H9 (cell line): ENCODE measurements around the gene TAF15. TPM values are rescaled to one million over a fixed set of nuclear protein-coding genes. Genes with fewer than 3 reads are reported as not detected.

ENCODE experiments used
- DNase-seq: peaks from one replicate; pipeline ENCODE4 v3.0.0-alpha.2; 2017
- H2AFZ ChIP-seq: one replicate; pipeline ENCODE4 v1.6.1; 2013; ENCODE audit warnings: mild to moderate bottlenecking, low read length, control low read depth, moderate library complexity
- H2AK5ac ChIP-seq: 2 replicates; pipeline ENCODE4 v1.6.1; 2013; ENCODE audit warnings: low read length, control low read depth, mixed read lengths; ENCODE audit not compliant: insufficient read length
- H2BK120ac ChIP-seq: one replicate; pipeline ENCODE4 v1.6.1; 2013; ENCODE audit warnings: low read depth, mild to moderate bottlenecking, low read length, control low read depth, inconsistent platforms; ENCODE audit not compliant: poor library complexity, severe bottlenecking
- H2BK12ac ChIP-seq: 2 replicates; pipeline ENCODE4 v1.6.1; 2013; ENCODE audit warnings: low read length, control low read depth, mixed read lengths, low read depth; ENCODE audit not compliant: insufficient read length
- H2BK15ac ChIP-seq: 2 replicates; pipeline ENCODE4 v1.6.1; 2013; ENCODE audit warnings: low read depth, low read length, control low read depth
- H2BK20ac ChIP-seq: one replicate; pipeline ENCODE4 v1.6.1; 2013; ENCODE audit warnings: low read depth, mild to moderate bottlenecking, low read length, control low read depth, inconsistent platforms; ENCODE audit not compliant: poor library complexity, severe bottlenecking
- H2BK5ac ChIP-seq: 2 replicates; pipeline ENCODE4 v1.6.1; 2013; ENCODE audit warnings: low read length, control low read depth, mixed read lengths; ENCODE audit not compliant: insufficient read length
- H3K14ac ChIP-seq: 2 replicates; pipeline ENCODE4 v1.6.1; 2013; ENCODE audit warnings: low read length, control low read depth; ENCODE audit not compliant: insufficient read depth
- H3K18ac ChIP-seq: 2 replicates; pipeline ENCODE4 v1.6.1; 2013; ENCODE audit warnings: low read depth, mild to moderate bottlenecking, mixed read lengths, low read length, control low read depth; ENCODE audit not compliant: insufficient read length
- H3K23ac ChIP-seq: 2 replicates; pipeline ENCODE4 v1.6.1; 2013; ENCODE audit warnings: low read length, control low read depth, mixed read lengths, low read depth; ENCODE audit not compliant: insufficient read length
- H3K23me2 ChIP-seq: 2 replicates; pipeline ENCODE4 v1.6.1; 2013; ENCODE audit warnings: low read depth, mild to moderate bottlenecking, mixed read lengths, low read length, control low read depth; ENCODE audit not compliant: insufficient read length, poor library complexity, severe bottlenecking
- H3K27ac ChIP-seq: 2 replicates; pipeline ENCODE4 v1.5.1; 2013; ENCODE audit warnings: low read length, control low read depth, mixed read lengths, low read depth; ENCODE audit not compliant: insufficient read length
- H3K27me3 ChIP-seq: 2 replicates; pipeline ENCODE4 v1.6.1; 2013; ENCODE audit warnings: low read length, control low read depth, inconsistent platforms; ENCODE audit not compliant: insufficient read depth
- H3K4ac ChIP-seq: 2 replicates; pipeline ENCODE4 v1.6.1; 2013; ENCODE audit warnings: low read depth, mild to moderate bottlenecking, control low read depth, inconsistent platforms, low read length, moderate library complexity
- H3K4me1 ChIP-seq: 2 replicates; pipeline ENCODE4 v1.6.1; 2013; ENCODE audit warnings: low read length, control low read depth, inconsistent platforms; ENCODE audit not compliant: insufficient read depth
- H3K4me2 ChIP-seq: 2 replicates; pipeline ENCODE4 v1.6.1; 2013; ENCODE audit warnings: low read length, control low read depth, mixed read lengths; ENCODE audit not compliant: insufficient read length, insufficient read depth
- H3K56ac ChIP-seq: 2 replicates; pipeline ENCODE4 v1.6.1; 2013; ENCODE audit warnings: low read depth, mild to moderate bottlenecking, mixed read lengths, low read length, control low read depth; ENCODE audit not compliant: insufficient read length
- H3K79me1 ChIP-seq: 2 replicates; pipeline ENCODE4 v1.6.1; 2013; ENCODE audit warnings: low read depth, mild to moderate bottlenecking, moderate library complexity, low read length, control low read depth, inconsistent platforms; ENCODE audit not compliant: insufficient read depth, poor library complexity, severe bottlenecking
- H3K79me2 ChIP-seq: 2 replicates; pipeline ENCODE4 v1.6.1; 2013; ENCODE audit warnings: low read length, control low read depth, inconsistent platforms; ENCODE audit not compliant: insufficient read depth
- H3K9ac ChIP-seq: 2 replicates; pipeline ENCODE4 v1.6.1; 2013; ENCODE audit warnings: low read length, control low read depth, mixed read lengths; ENCODE audit not compliant: insufficient read length; ENCODE audit errors: extremely low read depth
- H3K9me3 ChIP-seq: one replicate; pipeline ENCODE4 v1.6.1; 2013; ENCODE audit warnings: low read depth, low read length, inconsistent platforms; ENCODE audit not compliant: control insufficient read depth
- H3T11ph ChIP-seq: one replicate; pipeline ENCODE4 v1.6.1; 2013; ENCODE audit warnings: mild to moderate bottlenecking, low read length, control low read depth, inconsistent platforms
- H4K20me1 ChIP-seq: one replicate; pipeline ENCODE4 v1.6.1; 2013; ENCODE audit not compliant: control insufficient read depth, insufficient read length, insufficient read depth
- H4K5ac ChIP-seq: 2 replicates; pipeline ENCODE4 v1.6.1; 2013; ENCODE audit warnings: low read depth, mild to moderate bottlenecking, mixed read lengths, low read length, control low read depth; ENCODE audit not compliant: insufficient read length
- H4K8ac ChIP-seq: replicated peaks from 2 replicates; pipeline ENCODE4 v1.6.1; 2013; ENCODE audit warnings: low read length, control low read depth, mixed read lengths, low read depth; ENCODE audit not compliant: insufficient read length
- H4K91ac ChIP-seq: 2 replicates; pipeline ENCODE4 v1.6.1; 2013; ENCODE audit warnings: low read depth, mild to moderate bottlenecking, moderate library complexity, mixed read lengths, low read length, control low read depth; ENCODE audit not compliant: insufficient read length
- H3K27ac Mint-ChIP-seq, 3 experiments: 2 replicates in 2 of 3; 3 replicates in 1 of 3; pipeline ENCODE4 v1.8.0; 2020 to 2021; ENCODE audit warnings: mixed read lengths in 3 of 3, mild to moderate bottlenecking in 1 of 3, moderate library complexity in 1 of 3
- H3K27me3 Mint-ChIP-seq: 2 replicates; pipeline ENCODE4 v1.8.0; 2021; ENCODE audit warnings: low read depth, mild to moderate bottlenecking, moderate library complexity, mixed read lengths
- H3K36me3 Mint-ChIP-seq, 3 experiments: 2 replicates in 2 of 3; 3 replicates in 1 of 3; pipeline ENCODE4 v1.8.0; 2020 to 2021; ENCODE audit warnings: low read depth in 3 of 3, mixed read lengths in 3 of 3; ENCODE audit not compliant: insufficient read depth in 1 of 3
- H3K4me1 Mint-ChIP-seq, 2 experiments: 2 replicates each; pipeline ENCODE4 v1.8.0; 2020; ENCODE audit warnings: mixed read lengths in 2 of 2
- H3K4me3 Mint-ChIP-seq, 2 experiments: 2 replicates in 1 of 2; 3 replicates in 1 of 2; pipeline ENCODE4 v1.8.0; 2020 to 2021; ENCODE audit warnings: mild to moderate bottlenecking in 2 of 2, mixed read lengths in 2 of 2, moderate library complexity in 1 of 2
- H3K9me3 Mint-ChIP-seq, 2 experiments: 2 replicates in 1 of 2; 3 replicates in 1 of 2; pipeline ENCODE4 v1.8.0; 2020; ENCODE audit warnings: mild to moderate bottlenecking in 2 of 2, mixed read lengths in 2 of 2, moderate library complexity in 1 of 2
- WGBS: extraction: QIAGEN DNeasy Blood & Tissue Kit; methylation state at CpG from one replicate; pipeline ENCODE4 v1.1.7; 2013; ENCODE audit warnings: missing lambda C conversion rate, low lambda C conversion rate, mixed read lengths; ENCODE audit not compliant: insufficient read length; ENCODE audit errors: extremely low coverage; 5-methylcytosine and 5-hydroxymethylcytosine counted together
- total RNA-seq: library from RNA; stranded (reverse); gene quantifications from 2 replicates; pipeline ENCODE4 v1.2.1, GENCODE V29; 2021
- TF ChIP-seq, protein P1 (sequence below): fragments of 200-600 bp; sonication (generic); conservative IDR thresholded peaks from 3 replicates; pipeline ENCODE4 v1.8.0; 2021; ENCODE audit warnings: antibody characterized with exemption, mild to moderate bottlenecking

Gene TAF15
- total RNA-seq, 1 experiment from 2014 or later, result 304 TPM

DNA sequence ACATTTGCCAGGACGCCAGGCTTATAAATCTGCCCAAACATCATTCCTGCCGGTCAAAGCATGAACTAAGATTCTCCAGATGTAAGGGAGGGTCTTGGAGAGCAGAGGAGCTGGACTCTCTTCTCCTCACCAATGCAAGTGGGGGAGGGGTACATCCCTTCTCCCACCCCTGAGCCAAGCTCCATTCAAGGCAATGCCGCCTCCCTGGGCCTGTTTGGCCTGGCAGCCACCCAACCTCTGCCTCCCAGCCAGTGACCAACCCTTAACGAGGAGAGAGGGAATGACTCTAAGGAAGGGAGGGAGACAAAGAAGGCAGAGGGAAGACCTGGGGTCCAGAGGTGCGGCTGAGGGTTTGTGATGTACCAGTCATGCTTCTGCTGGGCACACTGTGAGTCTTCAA is 34.8 kb upstream of the TAF15 start:
- no peaks in the 10 kb centered on the region for H3K79me2 ChIP-seq
- no peak overlapping the region for H3K23ac ChIP-seq
- H3K4me2 ChIP-seq, result no peak overlapping the region
- no peaks in the 10 kb centered on the region for H4K20me1 ChIP-seq
- H3K23me2 ChIP-seq, result no peaks in the 10 kb centered on the region
- H3K4ac ChIP-seq, result no peak overlapping the region
- no peak overlapping the region for H2AFZ ChIP-seq
- Mint-ChIP-seq H3K4me1 (peaks cover 31 to 34% of the 10 kb centered on the region in 2 experiments), H3K36me3 (no peaks in the 10 kb centered on the region), H3K4me3 (no peak overlapping the region), H3K27ac (peak overlapping the region in 1 of 3 experiments; percentile 65; a peak in 1 of 7 replicates), H3K27me3 (peaks cover 5% of the 10 kb centered on the region), H3K9me3 (no peaks in the 10 kb centered on the region; a peak in 1 of 5 replicates)
- no peak overlapping the region for H3T11ph ChIP-seq
- DNase-seq, result no peak
- no peak overlapping the region for H2BK120ac ChIP-seq
- H4K91ac ChIP-seq, result no peak overlapping the region
- no peak overlapping the region for H2BK20ac ChIP-seq
- no peaks in the 10 kb centered on the region for H3K79me1 ChIP-seq
- H3K14ac ChIP-seq, result no peak overlapping the region
- no peak overlapping the region for H3K27ac ChIP-seq
- H3K18ac ChIP-seq, result no peak overlapping the region
- no peaks in the 10 kb centered on the region for H3K9me3 ChIP-seq
- H4K8ac ChIP-seq, result no peak overlapping the region
- H2BK12ac ChIP-seq, result no peak overlapping the region
- H2BK15ac ChIP-seq, result no peak overlapping the region
- H2BK5ac ChIP-seq, result no peak overlapping the region
- no peak overlapping the region for H4K5ac ChIP-seq
- H3K56ac ChIP-seq, result no peak overlapping the region
- H3K9ac ChIP-seq, result no peak overlapping the region
- no CpG with 5 or more reads among the region's 5 CpGs for WGBS
- TF ChIP-seq, protein P1, sequence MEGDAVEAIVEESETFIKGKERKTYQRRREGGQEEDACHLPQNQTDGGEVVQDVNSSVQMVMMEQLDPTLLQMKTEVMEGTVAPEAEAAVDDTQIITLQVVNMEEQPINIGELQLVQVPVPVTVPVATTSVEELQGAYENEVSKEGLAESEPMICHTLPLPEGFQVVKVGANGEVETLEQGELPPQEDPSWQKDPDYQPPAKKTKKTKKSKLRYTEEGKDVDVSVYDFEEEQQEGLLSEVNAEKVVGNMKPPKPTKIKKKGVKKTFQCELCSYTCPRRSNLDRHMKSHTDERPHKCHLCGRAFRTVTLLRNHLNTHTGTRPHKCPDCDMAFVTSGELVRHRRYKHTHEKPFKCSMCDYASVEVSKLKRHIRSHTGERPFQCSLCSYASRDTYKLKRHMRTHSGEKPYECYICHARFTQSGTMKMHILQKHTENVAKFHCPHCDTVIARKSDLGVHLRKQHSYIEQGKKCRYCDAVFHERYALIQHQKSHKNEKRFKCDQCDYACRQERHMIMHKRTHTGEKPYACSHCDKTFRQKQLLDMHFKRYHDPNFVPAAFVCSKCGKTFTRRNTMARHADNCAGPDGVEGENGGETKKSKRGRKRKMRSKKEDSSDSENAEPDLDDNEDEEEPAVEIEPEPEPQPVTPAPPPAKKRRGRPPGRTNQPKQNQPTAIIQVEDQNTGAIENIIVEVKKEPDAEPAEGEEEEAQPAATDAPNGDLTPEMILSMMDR, result no peak
- peaks cover 6% of the 10 kb centered on the region; the same call in 1 of the 2 replicates for H3K4me1 ChIP-seq
- H3K27me3 ChIP-seq, result no peaks in the 10 kb centered on the region
- no peak overlapping the region for H2AK5ac ChIP-seq
